HG02870 (cell line): ENCODE results near the gene WAPL.
"Not testable (repeated sequence)": the region's sequence is repeated elsewhere in the genome, so short reads cannot be mapped to it uniquely, and the experiment has no call there.

ENCODE experiments used
- ATAC-seq: cut with Tn5 transposase; IDR thresholded peaks from one replicate; pipeline ENCODE4 v1.9.1; 2021; ENCODE audit warnings: mild to moderate bottlenecking, moderate library complexity; ENCODE audit not compliant: unreplicated experiment

WAPL gene

GRCh38 chr10:86521678-86522509, at the start of gene WAPL:
WAPL (minus strand) TSS chr10:86521792; CDS start chr10:86518069, 3,723 bp downstream.
- peak; percentile 92 for ATAC-seq

- ATAC-seq, result no peak
Observed at GRCh38 chr10:86569335-86569734, 47.7 kb upstream of the WAPL start.

GRCh38 chr10:86566518-86566917, 44.9 kb upstream of the WAPL start:
- not testable (repeated sequence) for ATAC-seq

GRCh38 chr10:86563338-86563737, 41.7 kb upstream of the WAPL start:
- ATAC-seq, result not testable (repeated sequence)

GRCh38 chr10:86558695-86559094, 37.1 kb upstream of the WAPL start:
- not testable (repeated sequence) for ATAC-seq

- ATAC-seq, result no peak
Observed at GRCh38 chr10:86556933-86557649, 35.5 kb upstream of the WAPL start.

GRCh38 chr10:86556532-86556931, 34.9 kb upstream of the WAPL start:
- no peak for ATAC-seq

- no peak for ATAC-seq
Observed at GRCh38 chr10:86553639-86554038, 32.0 kb upstream of the WAPL start.

GRCh38 chr10:86553213-86553612, 31.6 kb upstream of the WAPL start:
- no peak for ATAC-seq

GRCh38 chr10:86547296-86547695, 25.7 kb upstream of the WAPL start:
- ATAC-seq, result no peak

GRCh38 chr10:86545101-86545500, 23.5 kb upstream of the WAPL start:
- ATAC-seq, result no peak

- ATAC-seq, result no peak
Observed at GRCh38 chr10:86540016-86540415, 18.4 kb upstream of the WAPL start.

- no peak for ATAC-seq
Observed at GRCh38 chr10:86538547-86538946, 17.0 kb upstream of the WAPL start.

GRCh38 chr10:86538040-86538439, 16.4 kb upstream of the WAPL start:
- ATAC-seq, result not testable (repeated sequence)

GRCh38 chr10:86536294-86536861, 14.8 kb upstream of the WAPL start:
- ATAC-seq, result no peak

- no peak for ATAC-seq
Observed at GRCh38 chr10:86535132-86535882, 13.7 kb upstream of the WAPL start.

- ATAC-seq, result no peak
Observed at GRCh38 chr10:86533328-86533727, 11.7 kb upstream of the WAPL start.

- ATAC-seq, result not testable (repeated sequence)
Observed at GRCh38 chr10:86528736-86529135, 7.1 kb upstream of the WAPL start.

- ATAC-seq, result no peak
Observed at GRCh38 chr10:86526606-86527005, 5.0 kb upstream of the WAPL start.

GRCh38 chr10:86525713-86526112, 4.1 kb upstream of the WAPL start:
- ATAC-seq, result not testable (repeated sequence)
